RCC 7860 (cell line): ENCODE results near the gene MAGEC2.

Experiments
- DNase-seq: peaks from one replicate; pipeline ENCODE4 v3.0.0-alpha.2; 2015; ENCODE audit warnings: low spot score
- FAIRE-seq: peaks from 2 replicates; lab custom pipeline; 2012; peaks lifted over from hg19 to GRCh38; lab: Jason Lieb, UNC

MAGEC2 gene

GRCh38 chrX:142204522-142205433, at the start of gene MAGEC2:
MAGEC2 (minus strand) TSS chrX:142205290; CDS start chrX:142203987, 1,303 bp downstream.
- DNase-seq (no peak), FAIRE-seq (no peak)

- FAIRE-seq (no peak), DNase-seq (no peak)
These were observed 46.6 kb upstream of the MAGEC2 start for GRCh38 chrX:142251680-142252079.

GRCh38 chrX:142251202-142251601, 46.1 kb upstream of the MAGEC2 start:
- no peak for FAIRE-seq
- no peak for DNase-seq

DNA sequence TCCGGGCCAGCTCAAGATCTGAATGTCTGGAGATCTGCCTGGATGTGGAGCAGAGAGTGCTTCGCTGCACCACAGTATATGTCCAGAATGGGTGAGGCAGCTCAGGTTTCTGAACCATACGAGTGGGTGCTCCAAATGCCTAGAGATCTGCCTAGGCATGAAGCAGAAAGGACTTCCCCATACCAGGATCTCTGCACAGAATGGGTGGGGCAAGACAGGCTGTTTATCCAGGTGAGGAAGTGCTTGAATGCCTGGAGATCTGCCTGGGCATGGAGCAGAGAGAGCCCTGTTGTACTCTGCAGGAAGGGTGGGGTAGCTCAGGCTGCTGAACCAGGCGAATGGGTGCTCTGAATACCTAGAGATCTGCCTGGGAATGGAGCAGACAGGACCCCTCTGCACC, 45.4 kb upstream of the MAGEC2 start:
- FAIRE-seq = no peak
- no peak for DNase-seq

DNA sequence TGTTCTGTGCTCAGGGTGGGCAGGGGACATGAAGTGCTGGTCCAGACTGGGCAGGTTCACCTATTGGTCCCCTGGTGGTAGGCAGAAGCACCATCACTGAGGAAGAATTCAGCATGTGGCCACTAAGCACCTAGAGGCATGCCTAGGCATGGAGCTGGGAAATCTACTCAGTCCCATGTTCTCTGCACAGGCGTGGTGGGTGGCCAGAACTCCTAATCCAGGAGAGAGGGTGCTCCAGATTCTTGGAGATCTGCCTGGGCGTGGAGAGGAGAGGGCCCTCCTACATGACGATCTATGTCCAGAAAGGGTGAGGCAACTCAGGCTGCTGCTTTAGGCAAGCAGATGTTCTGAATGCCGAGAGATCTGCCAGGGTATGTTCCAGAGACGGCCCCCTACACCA, 44.6 kb upstream of the MAGEC2 start:
- FAIRE-seq (no peak), DNase-seq (no peak)

GRCh38 chrX:142244568-142244967, 39.5 kb upstream of the MAGEC2 start:
- DNase-seq = no peak
- no peak for FAIRE-seq

DNA sequence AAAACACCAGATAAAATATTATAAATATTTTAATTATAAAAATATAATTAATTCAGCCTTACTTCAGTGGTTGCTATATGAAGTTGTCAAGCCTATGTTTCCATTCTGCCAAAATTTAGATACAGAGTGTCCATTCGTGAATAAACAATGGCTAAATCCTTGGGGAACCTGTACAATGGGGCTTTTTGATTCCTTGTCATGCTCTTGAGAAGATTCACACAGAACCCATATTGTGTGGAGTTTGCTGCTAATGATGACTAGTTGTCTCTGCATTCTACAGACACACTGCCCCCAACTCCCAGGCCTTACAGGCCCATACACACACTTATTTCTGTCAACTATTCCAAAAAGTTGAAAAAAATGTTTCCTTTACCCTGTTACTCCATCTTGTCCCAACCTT, 33.4 kb upstream of the MAGEC2 start:
- FAIRE-seq (no peak), DNase-seq (no peak)

GRCh38 chrX:142233400-142233799, 28.3 kb upstream of the MAGEC2 start:
- DNase-seq = no peak
- no peak for FAIRE-seq

DNA sequence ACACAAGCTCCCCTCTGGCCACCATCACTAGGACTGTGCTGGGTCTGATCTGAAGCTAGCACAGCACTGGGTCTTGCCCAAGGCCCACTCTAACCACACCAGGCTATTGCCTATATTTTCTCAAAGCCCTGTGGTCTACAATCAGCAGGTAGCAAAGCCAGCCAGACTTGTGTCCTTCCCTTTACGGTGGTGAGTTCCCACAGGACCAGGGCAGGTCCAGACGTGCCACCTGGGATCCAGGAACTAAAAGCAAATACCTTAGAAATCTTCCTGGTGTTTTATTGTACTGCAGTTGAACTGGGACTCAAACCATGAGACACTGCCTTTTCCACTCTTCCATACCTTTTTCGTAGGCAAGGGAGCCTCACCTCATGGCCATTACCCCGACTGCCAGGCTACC, 9.0 kb upstream of the MAGEC2 start:
- FAIRE-seq (no peak), DNase-seq (no peak)

DNA sequence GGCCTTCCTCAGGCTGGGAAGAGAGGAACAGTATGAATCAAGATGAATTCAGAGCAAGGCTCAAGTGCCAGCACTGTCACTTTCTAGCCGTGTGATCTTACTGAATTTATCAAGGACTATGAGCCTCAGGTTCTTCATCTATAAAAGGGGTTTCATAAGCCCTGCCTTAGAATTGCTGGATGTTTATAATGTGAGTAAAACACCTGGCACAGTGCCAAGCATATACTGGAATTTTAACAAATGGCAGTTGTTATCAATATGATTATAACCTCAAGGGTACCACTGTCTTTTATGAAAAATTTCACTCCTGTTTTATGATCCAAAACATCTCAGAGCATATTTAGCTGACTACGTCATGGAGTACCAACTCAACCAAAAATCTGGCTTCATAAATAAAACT, 4.0 kb downstream of the MAGEC2 start:
- no peak for DNase-seq
- no peak for FAIRE-seq

- DNase-seq = no peak
- FAIRE-seq = no peak
These were observed 19.0 kb downstream of the MAGEC2 start for GRCh38 chrX:142186103-142186502.

GRCh38 chrX:142184756-142185602, 20.1 kb downstream of the MAGEC2 start:
- FAIRE-seq (no peak), DNase-seq (no peak)

GRCh38 chrX:142156567-142156966, 48.5 kb downstream of the MAGEC2 start:
- FAIRE-seq = no peak
- no peak for DNase-seq
